GM21423 (cell line): ENCODE data around the gene ABCG1.

ENCODE experiments used
- ATAC-seq: cut with Tn5 transposase; IDR thresholded peaks from one replicate; pipeline ENCODE4 v1.9.1; 2021; ENCODE audit warnings: mild to moderate bottlenecking, moderate library complexity; ENCODE audit not compliant: unreplicated experiment

Gene ABCG1

DNA sequence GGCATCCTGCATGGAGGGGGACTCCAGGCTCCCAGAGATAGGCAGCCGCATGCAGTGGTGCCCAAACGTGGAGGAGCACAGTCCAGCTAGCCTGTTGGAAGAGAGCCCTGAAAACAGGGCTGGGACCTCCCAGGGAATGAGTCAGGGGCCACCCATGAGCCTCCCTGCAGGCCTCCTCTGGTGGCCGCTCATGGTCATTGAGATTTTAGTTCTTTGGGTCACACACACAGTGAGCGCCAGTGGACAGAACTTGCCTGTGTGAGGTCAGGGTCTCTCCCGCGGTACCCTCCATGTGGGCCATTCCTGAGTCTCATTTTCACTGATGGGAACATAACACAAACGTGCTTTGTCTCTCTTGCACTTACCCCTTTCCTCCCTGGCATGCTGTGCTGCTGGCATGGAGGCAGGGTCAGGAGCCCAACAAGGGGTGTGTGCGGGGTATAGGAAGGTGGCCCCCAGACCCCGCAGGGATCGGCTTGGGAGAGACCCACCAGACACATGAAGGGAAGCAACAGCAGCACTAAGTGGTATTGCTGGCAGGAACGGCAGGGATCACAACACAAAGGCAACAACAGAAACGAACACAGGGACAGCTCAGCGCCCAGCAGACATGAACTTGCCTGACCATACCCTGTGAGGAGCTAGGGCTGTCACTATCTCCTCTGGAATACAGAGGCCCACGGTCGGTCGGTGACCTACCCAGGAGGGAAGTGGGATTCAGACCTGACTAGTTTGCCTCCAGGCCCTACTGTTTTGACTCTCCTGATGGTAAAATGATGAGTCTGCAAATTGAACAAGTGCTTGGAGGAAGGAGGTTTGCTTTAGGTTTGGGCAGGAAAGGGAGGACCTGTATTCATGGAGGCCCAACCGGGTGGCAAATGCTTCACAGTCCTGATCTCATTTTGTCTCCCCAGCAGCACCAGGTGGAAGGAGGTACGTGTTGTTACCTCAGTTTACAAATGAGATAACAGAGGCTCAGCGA lies 31.8 kb downstream of the ABCG1 start:
- no peak for ATAC-seq

DNA sequence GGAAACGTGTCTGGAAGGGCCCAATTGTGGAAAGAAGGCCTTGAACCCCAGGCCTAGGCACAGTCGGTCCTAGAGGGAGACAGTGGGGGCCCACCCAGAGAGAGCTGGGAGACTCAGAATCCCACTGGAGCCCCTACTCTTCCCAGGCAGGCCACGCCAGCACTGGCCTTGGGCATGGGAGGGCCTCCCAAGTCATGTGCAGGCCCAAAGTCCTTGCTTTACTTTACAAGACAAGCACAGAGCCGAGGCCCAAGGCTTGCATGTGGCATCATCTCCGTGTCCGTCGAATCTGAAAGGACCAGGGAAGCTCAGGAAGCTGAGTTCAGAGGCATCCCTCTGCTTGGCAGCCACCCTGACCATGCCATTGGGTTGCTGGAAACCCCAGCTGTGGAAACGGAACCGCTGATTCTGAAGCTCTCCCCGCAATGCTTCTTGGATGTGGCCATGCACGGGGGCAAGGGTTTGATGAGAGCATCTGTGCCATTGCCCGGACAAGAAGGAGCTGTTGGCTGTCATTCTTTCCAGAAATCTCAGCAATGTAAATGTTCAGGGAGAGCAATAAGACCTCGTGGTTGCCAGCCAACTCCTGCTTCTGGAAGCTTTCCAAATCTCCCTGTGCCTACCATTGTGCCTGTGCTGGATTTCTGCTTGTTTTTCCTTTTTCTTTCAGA lies 32.8 kb downstream of the ABCG1 start:
- no peak for ATAC-seq

DNA sequence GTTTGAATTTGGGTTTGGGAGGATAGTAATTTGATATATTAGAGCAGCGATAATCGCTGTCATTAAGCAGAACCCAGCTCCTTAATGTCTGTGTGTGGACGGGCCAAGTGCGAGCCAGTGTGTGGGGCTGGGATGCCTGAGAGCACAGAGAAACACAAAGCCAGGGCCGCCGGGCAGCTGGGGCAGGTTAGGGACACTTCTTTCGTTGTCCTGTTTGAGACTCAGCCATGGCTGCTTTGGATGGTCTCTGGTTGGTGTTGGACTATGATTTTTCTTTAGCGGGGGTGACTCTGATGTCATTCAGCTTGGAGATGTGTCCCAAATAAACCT lies 33.4 kb downstream of the ABCG1 start:
- no peak for ATAC-seq

DNA sequence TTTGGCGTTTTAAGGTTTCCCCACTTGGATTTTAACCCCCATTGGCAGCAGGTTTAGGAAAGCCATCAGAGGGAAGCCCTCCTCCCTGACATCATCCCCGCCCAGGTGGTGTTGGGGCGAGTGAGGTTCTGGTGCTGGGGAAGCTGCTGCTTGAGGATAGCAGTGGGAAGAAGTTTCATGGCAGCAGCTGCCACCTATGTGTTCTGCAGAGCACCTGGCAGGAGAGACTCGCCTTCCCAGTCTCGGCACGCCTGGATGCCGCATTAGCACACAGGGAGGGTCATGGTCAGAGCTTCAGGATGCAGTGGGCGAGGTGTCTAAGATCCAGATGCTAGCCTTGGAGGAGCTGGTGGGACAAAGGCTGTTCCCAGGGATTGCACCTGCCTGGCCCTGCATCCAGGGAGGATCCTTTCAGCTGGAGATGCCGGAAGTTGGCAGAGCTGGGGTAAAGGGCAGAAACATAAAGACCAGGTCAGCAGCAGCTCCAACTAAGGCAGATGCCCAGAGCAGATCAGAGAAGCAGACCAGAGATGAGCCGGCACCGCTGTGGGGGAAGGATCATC lies 33.9 kb downstream of the ABCG1 start:
- ATAC-seq = no peak

GRCh38 chr21:42253466-42253865 lies 34.5 kb downstream of the ABCG1 start:
- no peak for ATAC-seq

DNA sequence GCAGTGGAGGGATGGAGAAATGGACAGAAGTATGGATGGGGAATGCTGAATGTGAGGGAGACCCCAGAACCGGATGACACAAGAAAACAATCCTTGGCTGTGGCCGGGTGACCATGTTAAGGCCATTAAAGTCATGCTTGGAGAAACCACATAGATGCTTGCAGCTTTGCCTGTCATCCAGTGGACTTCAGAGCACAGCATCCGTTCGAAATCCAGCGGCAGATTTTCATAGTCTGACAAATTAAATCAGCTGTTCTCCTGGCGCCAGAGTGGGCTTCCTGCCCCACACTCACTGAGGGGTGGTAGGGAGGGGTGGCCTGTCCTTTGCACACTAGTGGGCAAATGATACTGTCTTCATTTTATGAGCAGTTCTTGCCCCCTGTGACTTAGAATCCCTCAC lies 35.1 kb downstream of the ABCG1 start:
- ATAC-seq = no peak

GRCh38 chr21:42254651-42255601 lies 36.0 kb downstream of the ABCG1 start:
- ATAC-seq = no peak

- no peak for ATAC-seq
Observed at GRCh38 chr21:42255825-42256224, 36.9 kb downstream of the ABCG1 start.

- no peak for ATAC-seq
Observed at GRCh38 chr21:42256316-42256715, 37.4 kb downstream of the ABCG1 start.

- no peak for ATAC-seq
Observed at GRCh38 chr21:42257091-42257765, 38.3 kb downstream of the ABCG1 start.

DNA sequence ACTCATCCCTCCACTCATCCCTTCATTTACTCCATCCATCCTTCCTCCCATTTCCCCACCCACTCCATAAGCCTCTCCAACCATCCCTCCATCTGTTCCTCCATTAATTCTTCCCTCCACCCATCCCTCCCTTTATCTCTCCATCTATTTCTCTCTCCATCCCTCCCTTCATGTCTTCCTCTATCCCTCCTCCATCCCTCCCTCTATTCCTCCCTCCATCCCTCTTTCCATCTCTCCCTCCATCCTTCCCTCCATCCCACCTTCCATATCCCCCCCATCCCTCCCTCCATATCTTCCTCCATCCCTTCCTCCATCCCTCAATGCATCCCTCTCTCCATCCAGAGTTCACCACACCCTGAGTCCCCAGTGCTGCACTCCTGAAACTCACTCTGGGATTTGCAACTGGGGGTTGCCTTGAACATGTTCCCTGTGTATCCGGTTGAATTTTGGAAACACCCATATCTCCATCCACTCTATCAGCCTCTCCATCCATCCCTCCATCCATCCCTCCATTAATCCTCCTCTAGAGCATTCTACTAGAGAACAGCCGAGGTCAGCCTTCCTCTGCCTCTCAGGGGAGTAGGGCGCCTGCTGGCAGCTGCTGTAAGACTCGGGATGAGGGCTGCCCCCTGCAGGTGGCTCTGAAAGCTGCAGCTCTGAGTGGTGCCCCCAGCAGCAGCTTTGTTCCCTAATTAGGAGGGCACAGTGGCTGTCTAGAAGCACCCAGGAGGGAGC lies 39.4 kb downstream of the ABCG1 start:
- no peak for ATAC-seq

DNA sequence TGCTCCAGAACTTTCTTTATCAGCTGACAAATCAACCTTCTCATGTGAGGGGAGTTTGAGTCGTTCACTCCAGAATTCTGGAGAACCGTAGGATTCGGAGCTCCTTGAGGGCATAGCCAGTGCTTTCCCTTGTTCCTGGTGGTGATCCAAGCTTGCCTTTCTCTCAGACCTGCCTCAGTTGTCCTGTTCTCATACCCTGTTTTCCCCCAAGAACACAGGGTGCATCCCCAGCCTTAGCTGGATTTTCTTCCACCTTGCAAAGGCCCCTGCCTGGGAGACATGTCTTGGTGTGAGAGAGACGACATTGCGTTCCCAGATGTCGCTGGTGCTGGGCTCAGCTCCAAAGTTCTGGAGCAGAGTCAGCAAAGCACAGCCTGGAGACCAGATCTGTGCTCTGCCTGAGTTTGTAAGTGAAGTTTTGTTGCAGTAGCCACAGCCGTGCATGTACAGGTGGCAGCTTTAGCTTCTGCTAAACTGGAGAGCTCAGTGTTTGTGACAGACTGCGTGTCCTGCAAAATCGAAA lies 40.0 kb downstream of the ABCG1 start:
- no peak for ATAC-seq

GRCh38 chr21:42260121-42260520 lies 41.2 kb downstream of the ABCG1 start:
- ATAC-seq = no peak

GRCh38 chr21:42261829-42262200 lies 42.9 kb downstream of the ABCG1 start:
- no peak for ATAC-seq

GRCh38 chr21:42262831-42263231 lies 43.9 kb downstream of the ABCG1 start:
- no peak for ATAC-seq

GRCh38 chr21:42263591-42264131 lies 44.7 kb downstream of the ABCG1 start:
- ATAC-seq = no peak

DNA sequence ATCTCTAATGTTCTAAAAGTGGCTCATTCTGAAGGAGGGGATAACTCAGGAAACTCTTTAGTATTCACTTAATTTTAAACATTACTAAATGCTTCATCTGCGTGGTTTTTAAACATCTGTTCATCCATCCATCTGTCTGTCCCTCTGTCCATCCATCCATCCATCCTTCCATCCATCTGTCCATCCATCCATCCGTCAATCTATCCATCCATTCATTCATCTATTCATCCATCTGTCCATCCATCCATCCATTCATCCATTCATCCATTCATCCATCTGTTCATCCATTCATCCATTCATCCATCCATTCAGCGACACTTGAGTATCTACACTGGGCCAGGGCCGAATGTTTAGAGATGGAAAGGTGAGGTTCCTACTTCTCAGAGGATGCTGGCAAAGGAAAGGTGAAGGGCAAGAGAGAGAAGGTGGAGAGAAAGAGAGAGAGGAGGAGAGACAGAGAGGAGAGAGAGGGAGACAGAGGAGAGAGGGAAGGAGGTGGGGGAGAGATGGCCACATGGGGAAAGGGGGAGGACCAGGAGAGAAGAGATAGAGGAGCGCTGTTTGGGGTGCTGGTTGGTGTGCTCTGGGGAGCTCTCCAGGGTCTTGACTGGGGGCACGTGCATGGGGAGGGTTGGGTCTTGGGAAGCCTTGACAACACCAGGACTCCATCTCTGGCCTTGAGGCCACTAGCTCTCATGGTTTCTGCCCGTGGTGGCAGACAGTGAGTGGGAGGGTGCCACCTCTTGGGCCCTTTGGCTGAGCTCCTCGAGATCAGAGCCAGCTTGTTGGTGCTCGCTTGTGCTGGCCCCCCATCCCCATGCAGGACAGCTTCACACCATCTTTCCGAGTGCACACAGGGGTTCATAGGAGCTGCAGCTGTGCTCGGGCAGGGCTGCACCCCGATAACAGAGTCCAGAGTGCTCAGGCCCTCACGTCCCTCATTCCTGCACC lies 45.6 kb downstream of the ABCG1 start:
- no peak for ATAC-seq

- no peak for ATAC-seq
Observed at GRCh38 chr21:42265231-42265812, 46.4 kb downstream of the ABCG1 start.
